Measurements from ENCODE around the gene CLIC4.

GRCh38 chr1:24776821-24777220, 31.6 kb downstream of the CLIC4 start:
- no peak for TF ChIP-seq RAD21 (CRISPR knock-in tag; conservative IDR thresholded peaks at IDR 0.05 in 1 of 2, IDR thresholded peaks at IDR 0.05 in 1 of 2)
- TF ChIP-seq PHB2 (IDR thresholded peaks at IDR 0.05; ENCODE audit: low read depth): no peak
- no peak for TF ChIP-seq GATA2 (CRISPR knock-in tag; IDR thresholded peaks at IDR 0.05)

All from K562 (cell line).